ENCODE results near the gene KRABD2.
"Not testable (repeated sequence)": the region's sequence is repeated elsewhere in the genome, so short reads cannot be mapped to it uniquely, and the experiment has no call there.

Gene KRABD2

GRCh38 chr17:8359769-8360168 lies 16.7 kb downstream of the KRABD2 start:
- ATAC-seq (peak in 2 of 4 donors; percentile 54 to 77), DNase-seq (no peak)
- intact Hi-C loops (cut with DNase I): no loop called here
- 70% methylated on average over 5 of the region's 5 CpGs for WGBS (ENCODE audit: insufficient coverage, low coverage, low lambda C conversion rate, missing lambda C conversion rate)
- peak overlapping the region in 1 of 3 donors; percentile 22 for H3K27ac ChIP-seq
- no peaks in the 10 kb centered on the region for H3K9me3 ChIP-seq
- H3K4me3 ChIP-seq: no peak overlapping the region
- no peaks in the 10 kb centered on the region for H3K36me3 ChIP-seq
- H3K4me1 ChIP-seq: no peaks in the 10 kb centered on the region
- no peak for TF ChIP-seq POLR2A (IDR thresholded peaks at IDR 0.05)
- TF ChIP-seq, protein P1, sequence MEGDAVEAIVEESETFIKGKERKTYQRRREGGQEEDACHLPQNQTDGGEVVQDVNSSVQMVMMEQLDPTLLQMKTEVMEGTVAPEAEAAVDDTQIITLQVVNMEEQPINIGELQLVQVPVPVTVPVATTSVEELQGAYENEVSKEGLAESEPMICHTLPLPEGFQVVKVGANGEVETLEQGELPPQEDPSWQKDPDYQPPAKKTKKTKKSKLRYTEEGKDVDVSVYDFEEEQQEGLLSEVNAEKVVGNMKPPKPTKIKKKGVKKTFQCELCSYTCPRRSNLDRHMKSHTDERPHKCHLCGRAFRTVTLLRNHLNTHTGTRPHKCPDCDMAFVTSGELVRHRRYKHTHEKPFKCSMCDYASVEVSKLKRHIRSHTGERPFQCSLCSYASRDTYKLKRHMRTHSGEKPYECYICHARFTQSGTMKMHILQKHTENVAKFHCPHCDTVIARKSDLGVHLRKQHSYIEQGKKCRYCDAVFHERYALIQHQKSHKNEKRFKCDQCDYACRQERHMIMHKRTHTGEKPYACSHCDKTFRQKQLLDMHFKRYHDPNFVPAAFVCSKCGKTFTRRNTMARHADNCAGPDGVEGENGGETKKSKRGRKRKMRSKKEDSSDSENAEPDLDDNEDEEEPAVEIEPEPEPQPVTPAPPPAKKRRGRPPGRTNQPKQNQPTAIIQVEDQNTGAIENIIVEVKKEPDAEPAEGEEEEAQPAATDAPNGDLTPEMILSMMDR (IDR thresholded peaks at IDR 0.05): no peak
- H3K27me3 ChIP-seq: no peaks in the 10 kb centered on the region

DNA sequence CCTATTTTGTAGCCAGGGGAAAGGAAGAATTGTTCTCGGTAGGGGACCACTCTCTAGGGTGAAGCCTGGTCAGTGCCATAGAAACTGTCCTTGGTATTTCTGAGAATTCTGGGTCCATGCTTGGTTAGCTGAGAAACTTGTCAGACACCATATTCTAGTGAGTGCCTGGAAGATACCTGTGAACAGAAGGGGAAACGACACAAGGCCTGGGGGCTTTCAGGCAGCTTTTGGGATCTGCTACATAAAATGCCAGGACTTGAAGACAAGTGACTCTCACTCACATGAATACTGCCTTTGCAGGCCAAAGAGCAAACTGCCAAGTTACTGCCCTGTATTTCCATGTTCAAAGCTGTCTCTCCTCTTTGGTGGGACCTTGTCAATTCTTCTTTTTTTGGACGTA lies 18.6 kb downstream of the KRABD2 start:
- WGBS (ENCODE audit: insufficient coverage, low coverage, low lambda C conversion rate, missing lambda C conversion rate): 87% methylated on average over 3 of the region's 3 CpGs
- Histone ChIP-seq H3K4me3 (no peak overlapping the region), H3K27me3 (no peaks in the 10 kb centered on the region), H3K9me3 (no peaks in the 10 kb centered on the region), H3K36me3 (no peaks in the 10 kb centered on the region), H3K27ac (no peak overlapping the region), H3K4me1 (no peaks in the 10 kb centered on the region)
- no peak for TF ChIP-seq POLR2A (IDR thresholded peaks at IDR 0.05)
- TF ChIP-seq, protein P1 (IDR thresholded peaks at IDR 0.05): no peak
- DNase-seq: no peak
- no peak for ATAC-seq
- intact Hi-C loops (cut with DNase I): no loop called here

GRCh38 chr17:8354236-8354635 lies 22.3 kb downstream of the KRABD2 start:
- no peak overlapping the region for H3K4me3 ChIP-seq
- intact Hi-C loops (cut with DNase I): no loop called here
- no peaks in the 10 kb centered on the region for H3K36me3 ChIP-seq
- no peaks in the 10 kb centered on the region for H3K9me3 ChIP-seq
- H3K27ac ChIP-seq: no peak overlapping the region
- no peak for TF ChIP-seq POLR2A (IDR thresholded peaks at IDR 0.05)
- TF ChIP-seq, protein P1 (IDR thresholded peaks at IDR 0.05): no peak
- 54% methylated on average over 8 of the region's 8 CpGs for WGBS (ENCODE audit: insufficient coverage, low coverage, low lambda C conversion rate, missing lambda C conversion rate)
- no peaks in the 10 kb centered on the region for H3K27me3 ChIP-seq
- ATAC-seq: no peak
- DNase-seq: no peak
- no peaks in the 10 kb centered on the region for H3K4me1 ChIP-seq

GRCh38 chr17:8353736-8354135 lies 22.8 kb downstream of the KRABD2 start:
- Histone ChIP-seq H3K4me1 (no peaks in the 10 kb centered on the region), H3K27me3 (no peaks in the 10 kb centered on the region), H3K27ac (no peak overlapping the region), H3K4me3 (no peak overlapping the region), H3K9me3 (no peaks in the 10 kb centered on the region), H3K36me3 (no peaks in the 10 kb centered on the region)
- ATAC-seq (no peak), DNase-seq (no peak)
- 55% methylated on average over 6 of the region's 7 CpGs for WGBS (ENCODE audit: insufficient coverage, low coverage, low lambda C conversion rate, missing lambda C conversion rate)
- no peak for TF ChIP-seq POLR2A (IDR thresholded peaks at IDR 0.05)
- TF ChIP-seq, protein P1 (IDR thresholded peaks at IDR 0.05): no peak
- intact Hi-C loops (cut with DNase I): no loop called here

GRCh38 chr17:8350339-8350738 lies 26.2 kb downstream of the KRABD2 start:
- no peak for DNase-seq
- Histone ChIP-seq H3K27ac (no peak overlapping the region), H3K9me3 (no peaks in the 10 kb centered on the region), H3K27me3 (no peaks in the 10 kb centered on the region), H3K36me3 (no peaks in the 10 kb centered on the region), H3K4me1 (no peaks in the 10 kb centered on the region), H3K4me3 (no peak overlapping the region)
- intact Hi-C loops (cut with DNase I): no loop called here
- TF ChIP-seq POLR2A (IDR thresholded peaks at IDR 0.05): no peak
- TF ChIP-seq, protein P1 (IDR thresholded peaks at IDR 0.05): no peak
- no peak for ATAC-seq
- WGBS (ENCODE audit: insufficient coverage, low coverage, low lambda C conversion rate, missing lambda C conversion rate): 69% methylated on average over 5 of the region's 7 CpGs

DNA sequence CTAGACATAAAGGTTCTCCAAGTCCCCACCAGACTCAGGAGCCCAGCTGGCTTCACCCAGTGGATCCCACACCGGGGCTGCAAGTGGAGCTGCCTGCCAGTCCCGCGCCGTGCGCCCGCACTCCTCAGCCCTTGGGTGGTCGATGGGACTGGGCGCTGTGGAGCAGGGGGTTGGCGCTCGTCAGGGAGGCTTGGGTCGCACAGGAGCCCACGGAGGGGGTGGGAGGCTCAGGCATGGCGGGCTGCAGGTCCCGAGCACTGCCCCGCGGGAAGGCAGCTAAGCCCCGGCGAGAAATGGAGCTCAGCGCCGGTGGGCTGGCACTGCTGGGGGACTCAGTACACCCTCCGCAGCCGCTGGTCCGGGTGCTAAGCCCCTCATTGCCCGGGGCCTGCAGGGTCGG lies 29.5 kb downstream of the KRABD2 start:
- H3K4me1 ChIP-seq; H3K9me3 ChIP-seq; ATAC-seq; DNase-seq; H3K27me3 ChIP-seq; intact Hi-C loops (cut with DNase I); H3K4me3 ChIP-seq; H3K36me3 ChIP-seq; H3K27ac ChIP-seq: not testable (repeated sequence)
- no CpG with 5 or more reads among the region's 25 CpGs for WGBS (ENCODE audit: insufficient coverage, low coverage, low lambda C conversion rate, missing lambda C conversion rate)
